ENCODE data around the gene ISLR. TPM values are rescaled to one million over a fixed set of nuclear protein-coding genes. Genes with fewer than 3 reads are reported as not detected.

Gene ISLR
- total and polyA plus RNA-seq, 2 donors, result 82.1 to 110 TPM

GRCh38 chr15:74132681-74133651 is 40.5 kb upstream of the ISLR start:
- DNase-seq (ENCODE audit: extremely low spot score), result no peak
- Histone ChIP-seq H3K4me3 (ENCODE audit: low read depth, low read length) (no peak overlapping the region), H3K4me1 (ENCODE audit: insufficient read depth) (no peaks in the 10 kb centered on the region), H3K36me3 (ENCODE audit: insufficient read depth) (no peaks in the 10 kb centered on the region), H3K27ac (ENCODE audit: low read depth) (no peak overlapping the region)
- 18% methylated on average over 90 of the region's 90 CpGs for WGBS

GRCh38 chr15:74133694-74134386 is 39.7 kb upstream of the ISLR start:
- 26% methylated on average over 71 of the region's 71 CpGs for WGBS
- no peak overlapping the region for H3K27ac ChIP-seq (ENCODE audit: low read depth)

GRCh38 chr15:74134387-74135027 is 39.0 kb upstream of the ISLR start:
- no peaks in the 10 kb centered on the region for H3K4me1 ChIP-seq (ENCODE audit: insufficient read depth)
- no peaks in the 10 kb centered on the region for H3K36me3 ChIP-seq (ENCODE audit: insufficient read depth)
- H3K4me3 ChIP-seq (ENCODE audit: low read depth, low read length), result no peak overlapping the region
- no peak for DNase-seq (ENCODE audit: extremely low spot score)
- 29% methylated on average over 53 of the region's 53 CpGs for WGBS
- H3K27ac ChIP-seq (ENCODE audit: low read depth), result no peak overlapping the region

More at GRCh38 chr15:74133694-74134386, 39.7 kb upstream of the ISLR start:
- no peaks in the 10 kb centered on the region for H3K36me3 ChIP-seq (ENCODE audit: insufficient read depth)
- H3K4me1 ChIP-seq (ENCODE audit: insufficient read depth), result no peaks in the 10 kb centered on the region
- no peak overlapping the region for H3K4me3 ChIP-seq (ENCODE audit: low read depth, low read length)
- no peak for DNase-seq (ENCODE audit: extremely low spot score)

- no peaks in the 10 kb centered on the region for H3K36me3 ChIP-seq (ENCODE audit: insufficient read depth)
- no peak for DNase-seq (ENCODE audit: extremely low spot score)
- WGBS, result 35% methylated on average over 27 of the region's 27 CpGs
- H3K4me1 ChIP-seq (ENCODE audit: insufficient read depth), result no peaks in the 10 kb centered on the region
- H3K27ac ChIP-seq (ENCODE audit: low read depth), result no peak overlapping the region
- H3K4me3 ChIP-seq (ENCODE audit: low read depth, low read length), result no peak overlapping the region
Observed at GRCh38 chr15:74135041-74135565, 38.4 kb upstream of the ISLR start.

- no peaks in the 10 kb centered on the region for H3K4me1 ChIP-seq (ENCODE audit: insufficient read depth)
- no peaks in the 10 kb centered on the region for H3K36me3 ChIP-seq (ENCODE audit: insufficient read depth)
- DNase-seq (ENCODE audit: extremely low spot score), result no peak
- H3K27ac ChIP-seq (ENCODE audit: low read depth), result no peak overlapping the region
- WGBS, result under 1% methylated on average over 25 of the region's 26 CpGs
- peak overlapping the region; percentile 40 for H3K4me3 ChIP-seq (ENCODE audit: low read depth, low read length)
Observed at GRCh38 chr15:74136540-74136813, 37.0 kb upstream of the ISLR start.

- no peak overlapping the region for H3K27ac ChIP-seq (ENCODE audit: low read depth)
- 21% methylated on average over 18 of the region's 18 CpGs for WGBS
- H3K36me3 ChIP-seq (ENCODE audit: insufficient read depth), result no peaks in the 10 kb centered on the region
- peak overlapping the region; percentile 40 for H3K4me3 ChIP-seq (ENCODE audit: low read depth, low read length)
- DNase-seq (ENCODE audit: extremely low spot score), result no peak
- H3K4me1 ChIP-seq (ENCODE audit: insufficient read depth), result no peaks in the 10 kb centered on the region
Observed at GRCh38 chr15:74136814-74137536, 36.5 kb upstream of the ISLR start.

- H3K4me1 ChIP-seq (ENCODE audit: insufficient read depth), result no peaks in the 10 kb centered on the region
- no peak overlapping the region for H3K4me3 ChIP-seq (ENCODE audit: low read depth, low read length)
- no peak for DNase-seq (ENCODE audit: extremely low spot score)
- H3K36me3 ChIP-seq (ENCODE audit: insufficient read depth), result no peaks in the 10 kb centered on the region
- no peak overlapping the region for H3K27ac ChIP-seq (ENCODE audit: low read depth)
- WGBS, result 51% methylated on average over 2 of the region's 2 CpGs
Observed at GRCh38 chr15:74137537-74137894, 36.0 kb upstream of the ISLR start.

GRCh38 chr15:74138642-74139041 is 34.9 kb upstream of the ISLR start:
- 86% methylated on average over 4 of the region's 4 CpGs for WGBS

GRCh38 chr15:74141591-74141990 is 31.9 kb upstream of the ISLR start:
- Histone ChIP-seq H3K4me1 (ENCODE audit: insufficient read depth) (no peaks in the 10 kb centered on the region), H3K27ac (ENCODE audit: low read depth) (no peak overlapping the region), H3K36me3 (ENCODE audit: insufficient read depth) (no peaks in the 10 kb centered on the region), H3K4me3 (ENCODE audit: low read depth, low read length) (no peak overlapping the region)
- no peak for DNase-seq (ENCODE audit: extremely low spot score)
- WGBS, result 97% methylated on average over 1 of the region's 1 CpG

More at GRCh38 chr15:74138642-74139041, 34.9 kb upstream of the ISLR start:
- no peak overlapping the region for H3K4me3 ChIP-seq (ENCODE audit: low read depth, low read length)
- no peaks in the 10 kb centered on the region for H3K36me3 ChIP-seq (ENCODE audit: insufficient read depth)
- no peak for DNase-seq (ENCODE audit: extremely low spot score)
- H3K4me1 ChIP-seq (ENCODE audit: insufficient read depth), result no peaks in the 10 kb centered on the region
- H3K27ac ChIP-seq (ENCODE audit: low read depth), result no peak overlapping the region

- no peak for DNase-seq (ENCODE audit: extremely low spot score)
- Histone ChIP-seq H3K27ac (ENCODE audit: low read depth) (no peak overlapping the region), H3K4me3 (ENCODE audit: low read depth, low read length) (no peak overlapping the region), H3K4me1 (ENCODE audit: insufficient read depth) (no peaks in the 10 kb centered on the region), H3K36me3 (ENCODE audit: insufficient read depth) (no peaks in the 10 kb centered on the region)
- 79% methylated on average over 6 of the region's 6 CpGs for WGBS
Observed at GRCh38 chr15:74144153-74144775, 29.2 kb upstream of the ISLR start.

- DNase-seq (ENCODE audit: extremely low spot score), result no peak
- H3K4me3 ChIP-seq (ENCODE audit: low read depth, low read length), result no peak overlapping the region
- no peaks in the 10 kb centered on the region for H3K4me1 ChIP-seq (ENCODE audit: insufficient read depth)
- WGBS, result 88% methylated on average over 1 of the region's 1 CpG
- H3K36me3 ChIP-seq (ENCODE audit: insufficient read depth), result no peaks in the 10 kb centered on the region
- no peak overlapping the region for H3K27ac ChIP-seq (ENCODE audit: low read depth)
Observed at GRCh38 chr15:74146277-74146800, 27.2 kb upstream of the ISLR start.

GRCh38 chr15:74147051-74147450 is 26.5 kb upstream of the ISLR start:
- no peaks in the 10 kb centered on the region for H3K36me3 ChIP-seq (ENCODE audit: insufficient read depth)
- H3K4me1 ChIP-seq (ENCODE audit: insufficient read depth), result no peaks in the 10 kb centered on the region
- no peak overlapping the region for H3K27ac ChIP-seq (ENCODE audit: low read depth)
- no peak overlapping the region for H3K4me3 ChIP-seq (ENCODE audit: low read depth, low read length)
- 64% methylated on average over 2 of the region's 2 CpGs for WGBS
- DNase-seq (ENCODE audit: extremely low spot score), result no peak
